GM19328 (cell line): Measurements from ENCODE around the gene CTNNBL1.

Experiments used
- ATAC-seq: cut with Tn5 transposase; IDR thresholded peaks from one replicate; pipeline ENCODE4 v1.9.1; 2021; ENCODE audit warnings: mild to moderate bottlenecking, moderate library complexity; ENCODE audit not compliant: unreplicated experiment

Gene CTNNBL1

DNA sequence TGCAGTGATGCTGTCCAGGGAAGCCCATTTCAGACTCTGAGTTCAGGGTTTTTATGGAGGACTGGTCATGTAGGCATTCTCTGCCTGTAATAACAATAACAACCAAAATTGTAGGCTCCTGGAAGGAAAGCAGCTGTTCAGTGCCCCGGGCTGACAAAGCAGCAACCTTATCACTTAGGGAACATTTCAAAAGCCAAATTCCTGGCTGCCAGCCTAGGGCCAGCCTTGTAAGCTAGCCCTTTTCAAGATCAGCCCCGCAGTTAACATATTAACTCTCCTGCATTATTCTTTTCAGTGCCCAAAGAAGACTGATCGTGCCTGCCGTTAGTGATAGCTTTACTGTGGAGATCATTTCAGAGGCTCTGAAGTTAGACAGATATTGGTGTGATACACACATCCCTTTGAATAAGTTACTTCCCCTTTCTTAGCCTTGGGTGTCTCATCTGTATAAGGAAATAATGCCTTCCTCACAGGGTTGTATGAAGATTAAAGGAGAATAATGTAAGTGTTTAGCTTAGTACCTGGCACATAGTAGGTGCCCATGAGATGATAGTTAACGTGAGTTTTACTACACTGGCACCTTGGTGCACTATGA is 44.1 kb downstream of the CTNNBL1 start:
- no peak for ATAC-seq

DNA sequence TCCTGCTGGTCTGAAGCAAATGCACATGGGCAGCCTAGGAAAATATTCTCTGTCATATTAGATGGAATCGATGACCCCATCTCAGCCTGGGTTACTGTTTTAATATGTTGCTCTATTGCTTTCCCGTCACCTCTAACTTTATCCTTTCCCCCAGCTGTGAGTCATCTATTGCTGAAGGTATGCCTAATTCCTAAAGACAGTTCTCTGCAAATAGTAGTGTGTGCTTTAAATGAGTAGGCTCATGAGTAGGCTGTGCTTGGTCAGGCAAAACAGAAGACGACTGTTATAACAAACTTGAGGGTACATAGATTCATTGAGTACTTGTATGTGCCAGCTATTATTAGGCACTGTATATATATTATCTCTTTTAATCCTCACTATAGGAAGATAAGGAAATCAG is 47.2 kb downstream of the CTNNBL1 start:
- no peak for ATAC-seq

DNA sequence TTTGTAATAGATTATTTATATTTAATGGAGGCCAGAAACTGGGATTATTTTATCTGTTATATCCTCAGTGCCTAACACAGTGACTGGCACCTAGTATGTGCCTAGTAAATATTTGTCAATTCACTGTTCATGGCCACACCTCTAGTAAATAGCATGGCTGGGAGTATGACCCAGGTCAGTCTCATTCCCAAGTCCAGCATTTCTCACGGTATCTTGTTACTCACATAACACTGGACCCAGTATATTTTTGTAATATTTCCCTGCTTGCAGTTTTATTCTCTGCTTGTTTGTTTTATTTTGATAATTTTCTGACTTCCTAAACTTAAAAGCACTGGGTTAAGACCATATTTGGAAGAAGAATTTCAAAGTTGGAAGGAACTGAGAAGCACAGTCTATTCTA is 47.7 kb downstream of the CTNNBL1 start:
- no peak for ATAC-seq

DNA sequence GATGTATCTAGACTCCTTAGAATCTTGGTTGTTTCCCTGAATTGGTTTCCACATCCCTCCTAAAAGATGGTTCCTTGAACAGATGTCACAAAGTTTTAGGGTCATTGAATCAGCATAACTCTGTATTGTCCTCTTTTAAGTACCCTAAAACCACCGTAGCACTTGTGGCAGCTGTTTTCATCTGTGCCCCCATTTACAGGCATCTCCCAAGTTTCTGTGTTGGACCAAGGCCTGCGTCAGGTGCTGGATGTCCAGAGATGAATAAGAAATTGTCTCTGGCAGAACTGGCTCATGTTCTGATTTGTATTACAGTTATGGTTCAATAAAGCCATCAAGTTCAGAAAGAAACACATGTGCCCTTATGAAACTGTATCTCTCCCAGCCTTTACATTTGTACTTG is 48.3 kb downstream of the CTNNBL1 start:
- ATAC-seq = no peak

DNA sequence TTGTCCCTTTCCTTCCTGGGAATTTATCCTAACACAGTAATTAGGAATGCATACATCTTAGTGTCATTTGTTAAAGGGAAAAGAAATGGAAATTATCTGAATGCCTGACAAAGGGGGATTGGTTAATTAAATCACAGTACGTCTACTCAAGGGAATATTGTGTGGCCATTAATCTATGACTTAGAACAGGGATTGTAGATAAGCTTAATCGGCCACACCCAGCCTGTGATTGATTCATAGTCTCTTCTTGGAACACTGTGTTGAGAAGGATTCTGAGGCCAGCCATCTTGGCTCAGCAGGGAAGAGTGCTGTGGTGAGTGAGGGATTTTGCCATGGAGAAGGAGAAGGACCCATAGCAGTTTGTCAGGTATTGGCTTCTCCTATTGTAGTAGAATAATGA is 50.5 kb downstream of the CTNNBL1 start:
- ATAC-seq = no peak

DNA sequence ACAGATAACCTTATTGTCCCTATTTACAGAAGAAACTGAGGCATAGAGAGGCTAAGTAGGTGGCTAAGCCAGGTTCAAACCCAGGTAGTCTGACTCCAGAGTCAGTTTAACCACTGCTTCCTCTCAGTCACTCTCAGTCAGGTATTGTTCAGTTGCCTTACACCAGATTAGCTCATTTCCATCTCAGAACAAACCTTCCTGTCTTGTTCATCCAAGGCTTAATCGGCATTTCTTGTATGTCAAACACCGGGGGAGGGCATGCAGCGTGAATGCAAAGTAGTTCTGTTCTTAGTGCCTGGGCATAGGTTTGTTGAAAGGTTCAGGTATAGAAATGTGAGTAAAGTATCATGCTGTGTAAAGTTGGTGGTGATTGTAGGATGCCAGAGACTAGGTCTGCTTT is 51.7 kb downstream of the CTNNBL1 start:
- ATAC-seq = no peak

DNA sequence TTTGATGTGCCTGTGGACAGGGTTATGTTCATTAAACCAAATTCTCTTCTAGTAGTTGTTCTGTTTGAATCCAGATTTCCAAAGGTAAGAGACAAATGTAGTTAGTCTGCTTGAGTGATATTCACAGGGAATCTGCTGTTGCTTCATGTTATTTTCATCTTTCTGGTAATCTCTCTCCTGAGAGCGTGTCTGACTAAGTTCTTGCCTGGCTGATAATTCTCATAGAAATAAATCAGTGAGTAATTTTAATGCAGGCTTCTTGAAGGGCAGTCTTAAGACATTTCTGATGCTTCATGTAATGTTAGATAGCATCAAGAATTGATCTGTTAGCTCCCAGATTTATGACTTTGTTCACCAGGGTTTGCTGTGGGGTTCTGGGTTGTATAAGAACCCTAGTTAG is 54.2 kb downstream of the CTNNBL1 start:
- ATAC-seq = no peak

DNA sequence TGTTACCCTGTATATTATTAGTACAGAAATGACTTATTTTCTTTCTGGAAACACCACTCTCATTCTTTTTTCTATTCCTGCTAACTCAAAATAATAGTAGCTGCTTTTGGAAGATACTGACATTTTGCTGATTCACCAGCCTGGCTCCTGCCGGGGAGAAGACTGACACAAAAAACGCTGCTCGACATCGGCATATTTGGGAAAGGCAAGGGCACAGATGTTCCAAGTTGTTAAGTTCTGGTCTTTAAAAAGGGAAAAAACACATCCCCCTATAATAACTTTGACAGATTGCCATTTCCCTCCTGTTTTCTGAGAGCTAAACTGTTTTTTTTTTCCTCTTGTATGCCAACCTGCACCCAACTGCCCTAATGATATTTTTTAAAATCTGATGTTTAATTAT is 55.4 kb downstream of the CTNNBL1 start:
- ATAC-seq = no peak

DNA sequence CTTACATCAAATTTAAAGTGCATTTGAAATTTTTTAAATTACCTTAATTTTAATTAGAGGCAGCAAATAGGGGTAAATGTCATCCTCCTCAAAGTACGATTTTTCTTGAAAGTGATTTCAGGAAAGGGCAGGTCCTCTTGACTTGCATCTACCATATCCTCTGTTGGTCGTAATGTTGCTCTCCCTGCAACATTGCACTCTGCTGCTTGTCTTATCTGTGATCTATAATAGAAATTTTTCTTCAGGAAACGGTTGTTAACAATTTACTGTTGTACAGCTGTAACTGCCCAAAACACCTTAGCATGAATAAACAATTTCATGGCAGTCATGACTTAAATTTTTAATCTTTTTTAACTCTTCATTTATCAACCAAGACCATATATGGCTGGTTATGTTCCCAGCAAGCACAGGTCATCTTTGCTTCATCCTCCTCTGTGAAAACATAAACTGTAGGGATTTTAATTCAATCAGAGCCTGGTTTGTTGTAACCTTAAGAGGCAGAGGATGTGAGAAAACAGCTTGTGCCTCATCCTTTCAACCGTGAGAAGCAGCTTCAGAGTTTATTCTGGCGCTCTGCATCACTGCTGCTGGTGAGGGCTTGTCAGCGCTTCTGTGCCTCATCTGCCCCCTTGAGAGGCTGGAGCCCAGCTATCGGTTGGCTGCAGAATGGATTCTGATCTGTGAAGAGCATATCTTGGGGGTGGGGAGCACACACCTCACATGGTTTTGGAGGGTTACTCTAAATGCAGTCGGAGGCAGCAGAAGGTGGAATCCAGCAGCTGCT is 56.0 kb downstream of the CTNNBL1 start:
- no peak for ATAC-seq

DNA sequence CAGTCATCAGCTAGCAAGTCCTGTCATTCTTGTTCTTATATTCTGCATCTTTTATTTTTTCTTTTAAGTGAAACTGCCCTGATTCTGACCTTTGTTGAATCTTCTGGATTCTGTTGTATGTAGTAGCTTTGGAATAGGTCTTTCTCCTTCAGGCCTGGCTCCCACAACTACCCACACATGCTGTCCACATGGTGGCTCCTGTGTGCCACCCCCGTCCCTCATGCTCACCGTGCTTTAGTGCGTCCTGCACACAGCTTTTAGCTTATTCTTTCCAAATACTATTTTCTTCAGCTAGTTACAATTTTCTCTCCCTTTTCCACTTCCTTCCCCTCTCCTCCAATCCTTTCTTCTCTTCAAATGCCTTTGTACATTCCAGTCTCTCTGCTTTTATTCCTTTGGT is 61.8 kb downstream of the CTNNBL1 start:
- no peak for ATAC-seq

DNA sequence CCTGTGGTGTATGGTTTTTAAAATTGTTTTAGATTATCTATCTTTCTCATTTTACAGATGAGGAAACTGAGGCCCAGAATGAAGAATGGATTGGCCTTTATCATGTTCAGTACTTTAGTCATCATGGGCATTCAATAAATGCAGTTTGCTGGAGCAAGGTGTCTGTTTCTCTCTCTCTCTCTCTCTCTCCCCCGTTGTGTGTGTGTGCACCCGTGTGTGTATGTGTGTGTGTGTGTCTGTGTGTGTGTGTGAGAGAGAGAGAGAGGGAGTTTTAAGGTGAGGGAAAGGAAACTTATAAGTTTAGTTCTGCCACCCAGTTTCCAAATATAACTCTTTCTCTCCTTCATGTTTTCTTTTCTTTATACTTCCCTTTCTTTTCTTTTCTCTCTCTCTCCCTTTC is 62.4 kb downstream of the CTNNBL1 start:
- ATAC-seq = no peak

DNA sequence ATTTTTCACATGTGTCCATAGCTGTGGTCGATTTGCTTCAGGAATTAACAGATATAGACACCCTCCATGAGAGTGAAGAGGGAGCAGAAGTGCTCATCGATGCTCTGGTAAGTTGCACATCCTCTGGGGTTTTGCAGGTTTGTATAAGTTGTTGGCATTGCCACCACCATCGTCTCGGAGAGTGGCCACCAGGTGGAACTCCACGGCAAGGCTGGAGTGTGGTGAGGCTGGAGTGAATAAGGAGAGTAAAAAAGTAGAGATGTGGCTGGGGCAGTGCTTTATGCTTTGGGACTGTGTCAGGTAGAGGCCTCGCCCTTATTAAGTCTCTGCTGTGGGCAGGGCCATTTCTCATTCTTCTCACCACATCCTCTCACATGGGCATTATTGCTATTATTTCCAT is 63.7 kb downstream of the CTNNBL1 start:
- no peak for ATAC-seq

DNA sequence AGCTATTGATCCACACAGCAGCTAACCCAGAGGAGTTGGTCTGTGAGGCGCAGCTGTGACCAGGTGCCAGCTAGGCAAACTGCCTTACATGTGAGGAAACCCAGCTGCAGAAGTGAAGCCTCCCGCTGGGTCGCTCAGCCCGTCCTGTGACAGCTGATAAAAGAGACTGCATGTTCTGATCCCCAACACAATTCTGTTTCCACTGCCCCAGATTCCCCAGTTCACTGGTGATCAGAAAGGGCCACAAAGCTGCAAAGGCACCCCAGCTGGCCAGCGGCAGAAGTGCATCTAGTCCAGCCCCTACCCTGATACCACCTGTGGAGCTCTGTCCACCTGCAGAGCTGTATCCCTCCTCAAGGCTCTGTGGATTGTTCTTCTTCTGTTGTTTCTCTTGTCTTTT is 64.5 kb downstream of the CTNNBL1 start:
- ATAC-seq = no peak

DNA sequence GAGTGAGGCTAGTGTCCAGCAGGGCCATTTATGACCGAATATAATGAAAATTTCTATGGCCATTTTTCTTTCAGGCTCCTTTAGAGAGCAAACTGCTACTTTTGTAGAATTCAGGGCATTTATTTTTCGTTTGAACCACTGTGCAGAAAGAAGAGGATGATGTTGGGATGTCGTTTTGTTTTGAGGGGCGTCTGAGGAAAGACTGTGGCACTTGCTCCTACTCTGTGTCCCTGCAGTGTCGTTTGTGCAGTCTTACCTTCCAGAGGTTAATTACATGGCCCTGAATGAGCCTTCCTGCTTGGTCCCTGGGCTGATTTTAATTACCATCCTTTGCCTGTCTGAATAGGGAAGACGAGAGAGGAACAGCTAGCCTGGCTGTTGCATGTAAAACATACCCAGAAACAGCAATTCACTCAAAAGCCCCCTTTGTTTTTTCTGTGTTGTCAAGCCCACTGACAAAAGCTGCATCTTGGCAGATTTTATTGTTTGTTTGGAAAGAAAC is 65.3 kb downstream of the CTNNBL1 start:
- no peak for ATAC-seq

DNA sequence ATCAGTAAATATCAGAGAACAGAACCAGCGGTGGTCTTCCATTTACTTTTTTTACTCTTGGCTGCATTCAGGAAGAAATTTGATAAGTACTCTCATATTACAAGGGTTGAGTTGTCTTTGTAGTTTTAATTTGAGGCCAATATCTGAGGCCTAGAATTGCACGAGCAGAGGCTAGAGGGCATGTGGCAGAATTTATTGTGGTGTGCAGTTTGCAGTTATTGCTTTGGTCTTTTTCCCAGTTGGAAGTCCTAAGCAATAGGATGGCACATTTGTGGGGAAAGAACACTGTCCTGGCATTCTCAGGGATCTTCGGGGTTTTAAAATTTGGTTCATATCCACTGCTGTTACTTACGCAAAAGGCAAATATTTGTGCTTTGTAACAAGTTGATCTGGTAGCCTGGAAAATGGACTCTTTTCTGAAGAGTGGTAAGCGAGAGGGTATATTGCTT is 66.0 kb downstream of the CTNNBL1 start:
- no peak for ATAC-seq

DNA sequence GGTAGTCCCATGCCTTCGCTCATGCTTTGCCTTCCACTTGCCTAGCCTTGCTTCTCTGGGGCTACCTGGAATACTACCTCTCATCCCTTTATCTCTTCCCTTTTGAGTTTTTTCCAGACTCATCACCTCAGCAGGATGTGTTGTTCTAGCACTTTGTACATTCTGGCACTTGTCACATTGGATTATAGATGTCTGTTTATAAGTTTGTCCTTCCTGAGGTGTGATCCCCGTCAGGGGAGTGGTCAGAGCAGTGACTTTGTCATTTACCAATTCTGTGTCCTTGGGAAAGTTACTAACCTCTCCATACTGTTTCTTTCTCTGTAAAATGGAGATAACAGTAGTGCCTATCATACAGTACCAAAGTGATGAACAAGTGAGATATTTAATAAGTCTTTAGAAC is 66.5 kb downstream of the CTNNBL1 start:
- no peak for ATAC-seq

DNA sequence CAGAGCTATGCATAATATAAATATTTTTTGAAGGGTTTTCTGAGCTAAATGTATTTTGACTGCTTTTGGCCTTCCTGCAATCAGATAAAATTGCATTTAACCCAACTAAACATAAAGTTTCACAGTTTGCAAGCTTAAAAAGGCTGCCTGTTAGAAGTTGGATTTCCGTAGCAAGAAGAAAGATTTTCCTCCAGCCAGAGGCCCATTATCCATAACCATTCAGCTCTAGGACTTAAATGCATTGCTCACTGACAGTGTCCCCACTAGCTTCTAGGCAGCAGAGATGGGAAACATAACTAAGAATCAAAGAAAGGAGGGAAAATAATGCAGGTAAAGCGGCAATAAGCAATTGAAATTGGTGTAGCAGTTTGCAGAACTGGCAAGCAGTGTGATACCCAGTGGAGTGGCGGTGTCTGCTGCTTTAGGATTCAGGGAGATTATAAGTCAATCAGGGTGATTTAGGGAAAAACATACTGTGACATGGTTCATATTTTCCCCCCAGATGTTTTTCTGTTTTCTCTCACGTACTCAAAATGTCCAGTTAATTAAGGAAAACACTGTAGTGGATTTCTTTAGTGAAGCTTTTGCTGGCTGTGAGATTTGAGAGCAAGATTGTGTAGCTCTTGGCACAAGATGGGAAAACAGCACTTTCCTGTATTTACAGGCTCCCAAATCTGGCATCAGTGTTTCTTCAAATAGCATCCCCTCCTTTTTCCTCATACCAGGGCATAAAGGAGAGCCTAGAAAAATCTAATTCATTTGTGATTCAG is 69.1 kb downstream of the CTNNBL1 start:
- ATAC-seq = no peak

DNA sequence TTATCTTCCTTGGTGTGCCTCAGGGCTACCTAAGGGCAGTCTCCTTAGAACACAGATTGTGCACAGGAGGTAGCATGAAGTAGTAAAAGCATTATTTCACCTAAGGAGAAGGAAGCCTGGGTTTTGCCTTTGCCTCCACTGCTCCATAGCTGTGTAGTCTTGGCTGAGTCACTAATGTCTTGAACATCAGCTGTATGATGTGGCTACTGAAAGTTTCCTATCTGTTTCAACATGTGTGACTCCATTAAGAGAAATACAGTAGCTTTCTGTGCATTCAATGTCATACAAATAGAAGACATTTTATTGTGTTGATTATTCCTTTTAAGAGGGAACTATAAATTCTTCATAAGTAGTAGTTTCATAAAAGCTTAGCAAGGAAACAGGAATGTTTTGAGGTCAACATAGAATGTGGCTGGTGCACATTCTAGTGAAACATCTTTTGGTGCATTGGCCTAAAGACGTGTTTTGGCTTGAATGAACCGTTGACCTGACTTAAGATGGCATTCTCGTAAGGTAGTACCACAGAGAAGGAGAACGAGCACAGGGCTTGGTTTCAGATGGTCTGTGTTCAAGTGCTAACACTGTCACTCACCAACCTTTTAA is 70.6 kb downstream of the CTNNBL1 start:
- no peak for ATAC-seq

DNA sequence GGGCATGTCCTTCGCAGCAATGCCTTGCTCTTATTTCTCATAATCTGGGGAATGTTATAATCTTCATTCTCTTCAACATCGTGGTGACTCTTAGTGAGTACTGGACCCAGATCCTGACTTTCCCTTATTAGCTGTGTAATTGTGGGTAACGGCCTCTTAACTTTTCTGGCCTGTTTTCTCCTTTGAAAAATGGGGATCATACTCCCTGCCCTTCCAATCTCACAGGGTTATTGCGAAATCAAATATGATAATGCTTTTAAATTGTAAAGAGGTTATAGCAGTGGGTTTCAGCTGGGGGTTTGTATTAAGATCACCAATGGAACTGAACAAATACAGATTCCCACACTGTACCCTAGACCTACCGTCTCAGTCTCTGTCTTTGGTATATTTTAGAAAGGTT is 77.1 kb downstream of the CTNNBL1 start:
- ATAC-seq = no peak

DNA sequence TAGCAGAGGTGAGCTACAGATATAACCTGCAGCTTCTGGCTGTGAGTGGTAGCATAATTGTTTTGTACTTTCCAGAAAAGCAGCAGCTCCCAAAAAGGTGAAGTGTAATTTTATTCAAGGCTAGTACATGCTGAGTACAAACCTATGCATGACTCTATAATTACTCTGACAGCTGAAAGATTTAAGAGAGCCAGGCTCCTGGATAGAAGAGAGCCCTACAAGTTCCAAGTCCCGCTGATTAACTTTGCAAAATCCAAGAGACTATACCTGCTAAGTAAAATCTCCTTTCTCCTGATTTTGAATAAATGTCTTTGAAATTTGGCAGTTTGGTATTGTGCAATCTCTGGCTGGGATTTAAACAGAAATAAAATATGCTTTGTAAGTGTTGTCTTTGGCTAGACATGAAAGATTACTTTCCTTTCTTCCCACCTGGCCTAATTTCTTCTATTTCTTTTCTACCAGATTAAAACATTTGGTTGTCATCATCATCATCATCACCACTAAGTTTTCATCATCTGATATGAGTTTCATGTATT is 79.5 kb downstream of the CTNNBL1 start:
- ATAC-seq = no peak

DNA sequence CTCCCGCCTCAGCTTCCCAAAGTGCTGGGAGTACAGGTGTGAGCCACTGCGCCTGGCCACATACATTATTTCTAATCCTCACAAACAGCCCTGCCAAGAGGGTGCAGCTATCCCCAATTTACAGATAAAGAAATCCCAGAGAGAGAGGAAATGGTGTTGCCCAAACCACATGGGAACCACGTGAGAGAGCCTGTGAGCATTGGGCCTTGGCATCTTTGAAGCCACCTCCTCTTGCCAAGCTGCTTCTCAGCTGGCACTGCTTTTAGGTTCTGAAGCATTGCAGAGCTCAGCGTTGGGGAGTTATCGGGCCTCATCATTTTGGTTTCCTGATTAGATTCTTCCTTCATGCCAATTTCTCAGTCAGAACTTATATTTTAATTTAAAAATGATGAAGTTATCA is 80.3 kb downstream of the CTNNBL1 start:
- no peak for ATAC-seq
